ENCODE results near the gene MCM3AP.

DNA sequence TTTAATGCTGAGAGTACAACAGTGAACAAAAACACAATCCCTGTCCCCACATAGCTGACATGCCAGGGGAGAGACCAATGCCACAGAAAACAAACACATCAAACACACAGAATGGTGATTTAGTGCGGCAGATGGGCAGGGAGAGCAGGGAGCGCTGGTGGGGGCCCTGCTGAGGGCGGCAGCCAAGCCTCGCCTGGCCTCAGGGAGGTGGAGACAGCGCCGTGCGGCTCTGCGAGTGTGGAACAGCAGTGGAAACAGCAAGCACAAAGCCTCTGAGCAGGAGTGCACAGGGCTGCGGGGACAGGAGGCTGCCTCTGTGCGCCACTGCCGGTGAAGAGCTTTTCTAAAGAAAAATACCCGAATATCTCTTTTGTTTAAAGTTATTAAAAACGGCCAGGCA lies 17.0 kb downstream of the MCM3AP start:
- TF ChIP-seq, protein P1, sequence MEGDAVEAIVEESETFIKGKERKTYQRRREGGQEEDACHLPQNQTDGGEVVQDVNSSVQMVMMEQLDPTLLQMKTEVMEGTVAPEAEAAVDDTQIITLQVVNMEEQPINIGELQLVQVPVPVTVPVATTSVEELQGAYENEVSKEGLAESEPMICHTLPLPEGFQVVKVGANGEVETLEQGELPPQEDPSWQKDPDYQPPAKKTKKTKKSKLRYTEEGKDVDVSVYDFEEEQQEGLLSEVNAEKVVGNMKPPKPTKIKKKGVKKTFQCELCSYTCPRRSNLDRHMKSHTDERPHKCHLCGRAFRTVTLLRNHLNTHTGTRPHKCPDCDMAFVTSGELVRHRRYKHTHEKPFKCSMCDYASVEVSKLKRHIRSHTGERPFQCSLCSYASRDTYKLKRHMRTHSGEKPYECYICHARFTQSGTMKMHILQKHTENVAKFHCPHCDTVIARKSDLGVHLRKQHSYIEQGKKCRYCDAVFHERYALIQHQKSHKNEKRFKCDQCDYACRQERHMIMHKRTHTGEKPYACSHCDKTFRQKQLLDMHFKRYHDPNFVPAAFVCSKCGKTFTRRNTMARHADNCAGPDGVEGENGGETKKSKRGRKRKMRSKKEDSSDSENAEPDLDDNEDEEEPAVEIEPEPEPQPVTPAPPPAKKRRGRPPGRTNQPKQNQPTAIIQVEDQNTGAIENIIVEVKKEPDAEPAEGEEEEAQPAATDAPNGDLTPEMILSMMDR (IDR thresholded peaks at IDR 0.05) = no peak
- no peak for TF ChIP-seq POLR2A (IDR thresholded peaks at IDR 0.05)

Data from Peyer's patch (tissue), 4 donors.